HG02610 (cell line): ENCODE measurements around the gene RAPGEF6.

Source experiments
- ATAC-seq: cut with Tn5 transposase; IDR thresholded peaks from one replicate; pipeline ENCODE4 v1.9.1; 2021; ENCODE audit warnings: mild to moderate bottlenecking, moderate library complexity; ENCODE audit not compliant: unreplicated experiment

The RAPGEF6 gene

GRCh38 chr5:131542723-131543122 is 92.3 kb downstream of the RAPGEF6 start:
- ATAC-seq: no peak

- ATAC-seq: peak; percentile 54
These were observed 93.3 kb downstream of the RAPGEF6 start for GRCh38 chr5:131541762-131542161.

GRCh38 chr5:131541071-131541470 is 94.0 kb downstream of the RAPGEF6 start:
- no peak for ATAC-seq

GRCh38 chr5:131539251-131539650 is 95.8 kb downstream of the RAPGEF6 start:
- ATAC-seq: no peak

- no peak for ATAC-seq
These were observed 96.8 kb downstream of the RAPGEF6 start for GRCh38 chr5:131538177-131538593.

- no peak for ATAC-seq
These were observed 98.1 kb downstream of the RAPGEF6 start for GRCh38 chr5:131536850-131537448.

GRCh38 chr5:131536211-131536826 is 98.7 kb downstream of the RAPGEF6 start:
- peak; percentile 91 for ATAC-seq

- no peak for ATAC-seq
These were observed 100.1 kb downstream of the RAPGEF6 start for GRCh38 chr5:131534974-131535373.

- no peak for ATAC-seq
These were observed 101.2 kb downstream of the RAPGEF6 start for GRCh38 chr5:131533836-131534235.

GRCh38 chr5:131532031-131532640 is 102.9 kb downstream of the RAPGEF6 start:
- ATAC-seq: no peak

GRCh38 chr5:131530706-131531331 is 104.2 kb downstream of the RAPGEF6 start:
- ATAC-seq: no peak

GRCh38 chr5:131528682-131529081 is 106.3 kb downstream of the RAPGEF6 start:
- peak; percentile 36 for ATAC-seq

- no peak for ATAC-seq
These were observed 109.2 kb downstream of the RAPGEF6 start for GRCh38 chr5:131525805-131526204.

GRCh38 chr5:131524431-131524830 is 110.6 kb downstream of the RAPGEF6 start:
- ATAC-seq: no peak

GRCh38 chr5:131523500-131524185 is 111.4 kb downstream of the RAPGEF6 start:
- ATAC-seq: no peak

GRCh38 chr5:131521252-131521651 is 113.8 kb downstream of the RAPGEF6 start:
- ATAC-seq: no peak

- no peak for ATAC-seq
These were observed 119.7 kb downstream of the RAPGEF6 start for GRCh38 chr5:131515348-131515747.

- peak; percentile 56 for ATAC-seq
These were observed 120.4 kb downstream of the RAPGEF6 start for GRCh38 chr5:131514316-131515283.

GRCh38 chr5:131513780-131514179 is 121.2 kb downstream of the RAPGEF6 start:
- ATAC-seq: peak; percentile 45

- no peak for ATAC-seq
These were observed 123.1 kb downstream of the RAPGEF6 start for GRCh38 chr5:131511934-131512333.
